ENCODE measurements around the gene TCF7L2.

The TCF7L2 gene

GRCh38 chr10:112938808-112939482, 11.1 kb upstream of the TCF7L2 start:
- in situ Hi-C loops (cut with MboI; ENCODE audit: low pct_unique_long_range_greater_than_20kb, low sequenced_read_pairs), result no loop called here
- no peak for DNase-seq

- DNase-seq, result no peak
- in situ Hi-C loops (cut with MboI; ENCODE audit: low pct_unique_long_range_greater_than_20kb, low sequenced_read_pairs), result no loop called here
Measured at GRCh38 chr10:112945811-112946210, 4.2 kb upstream of the TCF7L2 start.

- no peak for DNase-seq
- in situ Hi-C loops (cut with MboI; ENCODE audit: low pct_unique_long_range_greater_than_20kb, low sequenced_read_pairs), result no loop called here
Measured at GRCh38 chr10:112946649-112947048, 3.4 kb upstream of the TCF7L2 start.

- DNase-seq, result no peak
- in situ Hi-C loops (cut with MboI; ENCODE audit: low pct_unique_long_range_greater_than_20kb, low sequenced_read_pairs), result no loop called here
Measured at GRCh38 chr10:112948196-112948595, 1.9 kb upstream of the TCF7L2 start.

- in situ Hi-C loops (cut with MboI; ENCODE audit: low pct_unique_long_range_greater_than_20kb, low sequenced_read_pairs), result no loop called here
Measured at GRCh38 chr10:112949143-112949823, 764 bp upstream of the TCF7L2 start.

GRCh38 chr10:112950714-112951358, 789 bp downstream of the TCF7L2 start:
- DNase-seq, result peak; percentile 47

More at GRCh38 chr10:112949143-112949823, 764 bp upstream of the TCF7L2 start:
- no peak for DNase-seq

GRCh38 chr10:112951359-112952281, 1.6 kb downstream of the TCF7L2 start:
- peak; percentile 85 for DNase-seq

More at GRCh38 chr10:112950714-112951358, 789 bp downstream of the TCF7L2 start:
- in situ Hi-C loops (cut with MboI; ENCODE audit: low pct_unique_long_range_greater_than_20kb, low sequenced_read_pairs), result no loop called here

GRCh38 chr10:112952282-112953173, 2.5 kb downstream of the TCF7L2 start:
- no peak for DNase-seq
- in situ Hi-C loops (cut with MboI; ENCODE audit: low pct_unique_long_range_greater_than_20kb, low sequenced_read_pairs), result no loop called here

More at GRCh38 chr10:112951359-112952281, 1.6 kb downstream of the TCF7L2 start:
- in situ Hi-C loops (cut with MboI; ENCODE audit: low pct_unique_long_range_greater_than_20kb, low sequenced_read_pairs), result no loop called here

- no peak for DNase-seq
- in situ Hi-C loops (cut with MboI; ENCODE audit: low pct_unique_long_range_greater_than_20kb, low sequenced_read_pairs), result no loop called here
Measured at GRCh38 chr10:112953174-112954159, 3.4 kb downstream of the TCF7L2 start.

GRCh38 chr10:112954974-112955581, 5.0 kb downstream of the TCF7L2 start:
- in situ Hi-C loops (cut with MboI; ENCODE audit: low pct_unique_long_range_greater_than_20kb, low sequenced_read_pairs), result no loop called here
- DNase-seq, result no peak

- peak; percentile 11 for DNase-seq
Measured at GRCh38 chr10:112955582-112956421, 5.8 kb downstream of the TCF7L2 start.

GRCh38 chr10:112956631-112957350, 6.7 kb downstream of the TCF7L2 start:
- no peak for DNase-seq
- in situ Hi-C loops (cut with MboI; ENCODE audit: low pct_unique_long_range_greater_than_20kb, low sequenced_read_pairs), result no loop called here

More at GRCh38 chr10:112955582-112956421, 5.8 kb downstream of the TCF7L2 start:
- in situ Hi-C loops (cut with MboI; ENCODE audit: low pct_unique_long_range_greater_than_20kb, low sequenced_read_pairs), result no loop called here

- in situ Hi-C loops (cut with MboI; ENCODE audit: low pct_unique_long_range_greater_than_20kb, low sequenced_read_pairs), result no loop called here
- DNase-seq, result no peak
Measured at GRCh38 chr10:112957640-112958092, 7.6 kb downstream of the TCF7L2 start.

GRCh38 chr10:112958275-112958995, 8.4 kb downstream of the TCF7L2 start:
- in situ Hi-C loops (cut with MboI; ENCODE audit: low pct_unique_long_range_greater_than_20kb, low sequenced_read_pairs), result no loop called here
- no peak for DNase-seq

Data from KBM-7 (cell line).